ENCODE data around the gene KLC1. TPM values are rescaled to one million over a fixed set of nuclear protein-coding genes. Genes with fewer than 3 reads are reported as not detected.

Gene KLC1
- total and polyA plus RNA-seq, 7 donors = 86.4 to 256 (median 150) TPM

DNA sequence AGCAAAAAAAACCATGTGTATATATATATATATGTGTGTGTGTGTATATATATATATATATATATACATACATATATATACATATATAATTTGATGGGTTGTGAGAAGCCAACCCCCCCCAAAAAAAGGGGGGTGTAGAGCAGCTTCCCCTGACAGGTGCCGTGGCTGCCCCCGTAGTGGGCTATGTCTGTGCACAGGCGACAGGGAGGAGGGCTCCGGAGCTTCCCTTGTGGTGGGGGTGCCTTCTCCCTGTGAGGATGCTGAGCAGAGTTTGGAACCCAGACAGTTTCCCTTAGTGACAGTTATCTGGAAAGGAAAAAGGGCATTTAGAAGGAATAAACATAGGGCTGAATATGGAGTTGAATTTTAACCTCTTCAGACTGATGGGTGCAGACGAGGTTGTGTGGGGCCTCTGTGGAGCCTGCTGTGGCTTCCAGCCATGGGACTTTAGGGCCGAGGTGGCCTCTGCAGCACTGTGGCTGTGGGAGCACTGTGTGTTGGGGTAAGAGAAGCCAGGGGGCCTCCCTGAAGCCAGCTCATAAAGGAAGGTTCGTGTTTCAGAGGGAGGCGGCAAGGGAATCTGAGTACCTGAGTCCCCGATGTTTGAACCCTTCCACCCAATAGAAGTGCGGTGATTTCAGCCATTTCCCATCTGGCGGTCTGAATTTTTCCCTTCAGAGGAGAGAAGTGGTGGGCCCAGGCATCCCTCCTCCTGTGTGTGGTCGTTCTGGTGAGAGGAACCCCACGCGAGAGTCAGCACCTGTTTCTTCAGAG, 66.5 kb downstream of the KLC1 start:
- DNase-seq (no peak), ATAC-seq (no peak)
- no peak overlapping the region for H3K4me3 ChIP-seq
- WGBS, 3 donors = 42 to 78% (median 46%) methylated on average over 14 of the region's 14 CpGs
- no peak overlapping the region for H3K27ac ChIP-seq
- TF ChIP-seq CTCF (IDR thresholded peaks at IDR 0.05) = no peak
- H3K4me1 ChIP-seq = peaks cover 47% of the 10 kb centered on the region
- peaks cover 5 to 63% of the 10 kb centered on the region in 2 donors for H3K36me3 ChIP-seq (ENCODE audit: insufficient read depth in 1 of 2, low read depth in 1 of 2)
- H3K27me3 ChIP-seq (ENCODE audit: insufficient read depth in 3 of 3, low read length in 2 of 3) = no peaks in the 10 kb centered on the region
- no peaks in the 10 kb centered on the region for H3K9me3 ChIP-seq
- intact Hi-C loops (cut with DNase I) = loop anchor here in 1 of 2 donors (5.0 kb wide), 1 partner anchor 63 kb away; no protein-coding TSS in a partner anchor

DNA sequence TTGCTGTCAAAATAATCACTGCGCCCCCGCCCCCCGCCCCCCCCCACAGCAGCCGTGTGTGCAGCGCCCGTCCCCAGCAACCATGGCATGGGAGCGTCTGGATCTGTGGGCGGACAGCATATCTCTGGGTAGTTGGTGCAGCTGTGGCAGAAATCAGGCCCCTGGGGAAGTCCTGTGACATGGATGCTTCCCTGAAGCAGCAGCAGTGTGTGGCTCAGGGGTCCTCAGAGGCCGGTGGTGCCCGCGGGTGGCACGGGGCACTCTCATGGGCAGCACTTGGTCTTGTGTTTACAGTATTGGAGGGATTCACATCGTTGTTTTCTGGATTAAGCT, 67.0 kb downstream of the KLC1 start:
- ATAC-seq (no peak), DNase-seq (no peak)
- Histone ChIP-seq H3K4me1 (peaks cover 53% of the 10 kb centered on the region), H3K4me3 (no peak overlapping the region), H3K36me3 (ENCODE audit: insufficient read depth in 1 of 2, low read depth in 1 of 2) (peaks cover 5 to 61% of the 10 kb centered on the region in 2 donors), H3K27me3 (ENCODE audit: insufficient read depth in 3 of 3, low read length in 2 of 3) (no peaks in the 10 kb centered on the region), H3K9me3 (no peaks in the 10 kb centered on the region), H3K27ac (peak overlapping the region; percentile 64)
- intact Hi-C loops (cut with DNase I) = loop anchor here in 1 of 2 donors (5.0 kb wide), 1 partner anchor 64 kb away; no protein-coding TSS in a partner anchor
- 31 to 50% (median 35%) methylated on average over 12 to 13 of the region's 13 CpGs for WGBS, 3 donors
- TF ChIP-seq CTCF (IDR thresholded peaks at IDR 0.05) = no peak

DNA sequence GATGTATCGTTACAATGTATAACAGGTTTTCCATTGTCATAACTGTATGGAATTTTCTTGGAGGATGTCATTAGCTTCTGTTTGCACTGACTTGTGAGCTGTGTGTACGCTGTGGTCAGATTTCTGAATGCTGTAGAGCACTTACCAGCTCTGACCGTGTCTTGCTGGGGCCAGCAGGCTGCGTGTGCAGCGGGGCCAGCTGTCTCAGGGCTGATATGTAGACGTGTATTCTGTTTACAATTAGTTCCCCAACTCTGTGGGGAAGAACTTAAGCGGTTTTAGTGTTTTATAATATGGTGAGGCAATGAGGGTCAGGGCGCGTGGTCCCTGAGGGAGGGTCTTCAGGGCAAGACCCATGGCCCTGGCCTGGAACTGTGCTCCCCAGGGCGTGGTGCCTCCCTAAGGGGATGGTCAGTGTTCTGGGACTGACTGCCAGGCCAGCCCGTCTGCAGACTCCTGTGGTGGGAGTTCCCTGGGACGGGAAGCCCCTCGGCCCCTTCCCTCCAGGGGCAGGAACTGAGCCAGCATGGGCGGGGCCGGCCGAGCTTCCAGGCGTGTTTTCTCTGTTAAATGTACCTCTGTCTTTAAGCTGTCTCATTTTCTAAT, 67.6 kb downstream of the KLC1 start:
- intact Hi-C loops (cut with DNase I) = loop anchor here in 1 of 2 donors (5.0 kb wide), 1 partner anchor 64 kb away; no protein-coding TSS in a partner anchor
- Histone ChIP-seq H3K36me3 (ENCODE audit: insufficient read depth in 1 of 2, low read depth in 1 of 2) (peaks cover 5 to 56% of the 10 kb centered on the region in 2 donors), H3K27ac (peak overlapping the region; percentile 64), H3K27me3 (ENCODE audit: insufficient read depth in 3 of 3, low read length in 2 of 3) (no peaks in the 10 kb centered on the region), H3K9me3 (no peaks in the 10 kb centered on the region), H3K4me3 (no peak overlapping the region), H3K4me1 (peaks cover 58% of the 10 kb centered on the region)
- WGBS, 3 donors = 27 to 35% (median 29%) methylated on average over 17 of the region's 17 CpGs
- ATAC-seq (no peak), DNase-seq (peak; percentile 55 to 80)
- no peak for TF ChIP-seq CTCF (IDR thresholded peaks at IDR 0.05)

DNA sequence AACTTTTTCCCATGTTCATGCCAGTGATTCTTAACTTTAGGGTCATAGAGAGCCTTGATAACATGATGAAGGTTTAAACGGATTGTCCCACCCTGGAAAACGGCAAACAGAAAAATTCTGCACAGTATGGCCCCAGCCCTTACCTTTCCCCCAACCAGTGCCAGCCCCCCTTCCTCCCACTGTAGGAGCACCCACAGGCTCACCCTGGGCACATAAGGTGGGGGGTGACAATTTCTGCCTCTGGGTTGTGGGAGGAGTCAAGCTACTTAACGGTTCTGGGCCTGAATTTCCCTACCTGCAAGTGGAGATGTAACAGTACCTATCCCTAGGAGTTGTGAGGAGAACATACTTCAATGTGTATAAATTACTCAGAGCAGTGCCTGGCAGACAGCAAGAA, 68.2 kb downstream of the KLC1 start:
- Histone ChIP-seq H3K36me3 (ENCODE audit: insufficient read depth in 1 of 2, low read depth in 1 of 2) (peaks cover 5 to 56% of the 10 kb centered on the region in 2 donors), H3K4me1 (peaks cover 59% of the 10 kb centered on the region), H3K4me3 (no peak overlapping the region), H3K27ac (peak overlapping the region; percentile 64), H3K9me3 (no peaks in the 10 kb centered on the region), H3K27me3 (ENCODE audit: insufficient read depth in 3 of 3, low read length in 2 of 3) (no peaks in the 10 kb centered on the region)
- no peak for ATAC-seq
- intact Hi-C loops (cut with DNase I) = loop anchor here in 1 of 2 donors (5.0 kb wide), 1 partner anchor 65 kb away; no protein-coding TSS in a partner anchor
- WGBS, 3 donors = 30 to 49% (median 31%) methylated on average over 3 of the region's 3 CpGs
- DNase-seq = no peak
- TF ChIP-seq CTCF (IDR thresholded peaks at IDR 0.05) = no peak
